ENCODE results near the gene CPHXL.

Gene CPHXL

GRCh38 chr16:75697571-75697970, 28.7 kb downstream of the CPHXL start:
- no peak for DNase-seq

- DNase-seq: no peak
Observed at GRCh38 chr16:75695708-75696107, 30.6 kb downstream of the CPHXL start.

DNA sequence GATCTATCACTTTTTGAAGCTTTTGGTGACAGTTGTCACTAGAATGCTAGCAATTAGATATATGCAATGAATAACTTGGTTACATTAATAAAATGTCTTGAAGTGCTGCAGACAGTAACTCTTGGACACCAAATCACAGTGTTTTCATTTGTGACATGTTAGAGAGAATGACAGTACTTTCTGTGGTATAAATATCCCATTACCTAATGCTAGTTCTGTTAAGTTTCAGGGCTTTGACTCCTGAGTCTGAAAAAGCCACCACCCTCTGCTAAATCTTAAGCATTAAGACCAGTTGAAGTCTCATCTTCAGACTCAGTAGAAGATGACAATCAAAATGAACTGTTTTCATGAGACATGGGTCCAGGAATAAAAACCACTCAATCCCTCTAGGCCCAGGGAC, 38.9 kb downstream of the CPHXL start:
- no peak for DNase-seq

DNA sequence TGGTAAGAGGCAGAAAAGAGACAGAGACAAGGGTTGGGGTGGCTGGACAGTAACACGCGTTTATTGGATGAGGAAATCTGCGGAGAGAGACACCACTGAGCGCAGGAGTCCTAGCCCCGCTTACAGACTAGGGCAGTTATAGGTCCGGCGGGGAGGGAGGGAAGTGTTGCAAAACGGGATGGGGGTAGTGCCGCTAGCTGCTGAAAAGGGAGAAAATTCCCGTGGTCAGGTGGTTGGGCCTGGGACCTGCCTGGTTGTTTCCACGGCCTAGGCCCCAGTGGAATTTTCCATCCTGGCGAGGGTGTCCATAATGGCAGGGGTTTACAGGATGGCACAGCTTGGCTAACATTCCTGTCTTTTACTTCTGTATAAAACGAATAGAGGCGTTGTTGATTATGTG, 44.0 kb downstream of the CPHXL start:
- DNase-seq: no peak

GRCh38 chr16:75679366-75679765, 46.9 kb downstream of the CPHXL start:
- no peak for DNase-seq

DNA sequence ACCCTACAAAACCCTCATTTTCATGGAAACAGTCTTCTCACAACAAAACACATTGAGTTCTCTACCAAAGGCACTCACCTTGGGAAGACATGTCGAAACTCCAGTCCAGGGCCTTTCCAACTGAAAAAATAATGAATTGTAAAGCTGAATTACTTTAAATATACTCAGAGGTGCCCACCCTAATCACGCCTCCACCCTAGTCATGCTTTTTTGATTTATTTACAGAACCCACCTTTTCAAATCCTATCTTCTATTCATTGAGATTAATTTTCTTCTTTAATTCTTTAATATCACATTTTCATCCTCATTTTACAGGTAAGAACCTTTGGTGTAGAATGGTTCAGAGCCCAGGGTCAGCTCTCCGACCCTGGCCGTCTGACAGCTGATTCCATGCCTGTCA, 49.4 kb downstream of the CPHXL start, which contains the start of gene CPHXL2:
CPHXL2 (minus strand) TSS at position 101 of the 400 bp plus-strand sequence; CDS start at position 91, 10 bp downstream.
- no peak for DNase-seq

DNA sequence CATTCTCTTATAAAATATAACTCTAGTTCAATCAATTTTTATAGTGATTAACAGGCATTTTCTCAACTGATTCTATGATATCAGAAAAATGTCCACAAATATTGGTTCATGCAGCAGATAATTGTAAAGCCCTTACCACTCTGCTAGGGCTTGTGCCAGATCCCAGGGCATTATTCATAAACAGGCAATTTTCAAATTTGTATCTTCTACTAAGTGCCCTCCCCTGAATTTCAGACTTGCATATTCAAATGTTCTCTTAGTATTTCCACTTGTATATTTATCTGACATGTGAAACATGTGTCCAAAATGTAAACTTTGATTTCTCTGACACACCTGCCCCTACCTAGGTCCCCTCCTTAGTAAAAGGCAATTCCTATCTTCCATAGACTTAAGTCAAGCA, 58.8 kb downstream of the CPHXL start:
- DNase-seq: no peak
